Spleen (tissue), 7 donors: ENCODE measurements around the gene PLA2G4B.

Experiments
- POLR2A ChIP-seq, 3 donors: fragments of 450-650 bp; IDR thresholded peaks; one replicate each; pipeline ENCODE4 v1.5.1; 2017; ENCODE audit warnings: antibody characterized with exemption in 3 of 3, mild to moderate bottlenecking in 1 of 3
- POLR2AphosphoS5 ChIP-seq, 3 donors: sonication (generic); formaldehyde crosslinking; IDR thresholded peaks; one replicate each; pipeline ENCODE4 v1.5.1; 2017; ENCODE audit warnings: antibody characterized with exemption in 3 of 3
- TF ChIP-seq, protein P1 (sequence below), 11 experiments: fragments of 200-600 bp in 7 of 11; fragments of 450-650 bp in 4 of 11; sonication (generic) in 4 of 11; IDR thresholded peaks in 8 of 11; conservative IDR thresholded peaks in 3 of 11; 1 replicate in 7 of 11; 2 replicates in 4 of 11; pipeline versions ENCODE4 v1.4.0 to v1.8.0; 2016 to 2021; ENCODE audit warnings: antibody characterized with exemption in 11 of 11, inconsistent platforms in 4 of 11, mild to moderate bottlenecking in 1 of 11
- donor health status: DM: no; HTN: no; CAD: no; lungs with moderate emphysema.
- donor health status: DM: no; HTN: no; CAD: no.
- donor health status: DM: no; HTN: no; CAD: no.

DNA sequence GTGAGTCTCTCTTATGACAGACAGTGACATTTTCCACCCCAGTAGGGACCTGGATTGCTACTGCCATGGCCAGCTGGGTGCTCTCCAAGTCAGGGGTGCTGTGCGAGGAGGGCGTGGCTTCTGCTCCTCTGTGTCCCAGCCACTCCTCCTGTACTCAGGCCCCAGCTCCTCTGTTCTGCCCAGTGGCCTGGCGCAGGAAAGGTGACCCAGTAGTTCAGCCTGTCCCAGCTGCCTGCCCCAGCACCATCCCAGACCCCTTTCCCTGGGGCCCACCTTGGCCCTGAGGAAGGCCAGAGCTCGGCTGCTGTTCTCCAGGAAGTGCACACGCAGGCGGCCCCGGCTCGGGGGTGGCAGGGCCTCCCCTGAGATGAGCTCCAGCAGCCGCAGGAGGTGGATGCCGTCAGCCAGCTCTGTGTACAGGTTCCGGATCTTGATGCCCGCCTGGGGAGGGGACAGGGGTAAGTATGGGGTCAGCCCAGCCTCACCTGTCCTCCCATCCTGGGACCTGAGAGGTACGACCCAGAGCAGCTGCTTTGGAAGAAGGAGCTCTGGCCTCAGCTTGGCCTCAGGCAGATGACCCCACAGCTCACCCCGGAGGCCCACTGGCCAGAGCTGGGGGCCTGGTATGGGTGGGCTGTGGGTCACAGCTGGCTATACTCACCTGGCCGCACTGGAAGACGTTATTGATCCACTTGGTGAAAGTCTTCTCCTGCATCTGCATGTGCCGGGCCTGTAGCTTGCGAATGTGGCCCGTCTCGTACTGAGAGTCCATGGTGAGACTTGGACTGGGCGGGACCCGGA lies 54.2 kb downstream of the PLA2G4B start:
- TF ChIP-seq, protein P1, sequence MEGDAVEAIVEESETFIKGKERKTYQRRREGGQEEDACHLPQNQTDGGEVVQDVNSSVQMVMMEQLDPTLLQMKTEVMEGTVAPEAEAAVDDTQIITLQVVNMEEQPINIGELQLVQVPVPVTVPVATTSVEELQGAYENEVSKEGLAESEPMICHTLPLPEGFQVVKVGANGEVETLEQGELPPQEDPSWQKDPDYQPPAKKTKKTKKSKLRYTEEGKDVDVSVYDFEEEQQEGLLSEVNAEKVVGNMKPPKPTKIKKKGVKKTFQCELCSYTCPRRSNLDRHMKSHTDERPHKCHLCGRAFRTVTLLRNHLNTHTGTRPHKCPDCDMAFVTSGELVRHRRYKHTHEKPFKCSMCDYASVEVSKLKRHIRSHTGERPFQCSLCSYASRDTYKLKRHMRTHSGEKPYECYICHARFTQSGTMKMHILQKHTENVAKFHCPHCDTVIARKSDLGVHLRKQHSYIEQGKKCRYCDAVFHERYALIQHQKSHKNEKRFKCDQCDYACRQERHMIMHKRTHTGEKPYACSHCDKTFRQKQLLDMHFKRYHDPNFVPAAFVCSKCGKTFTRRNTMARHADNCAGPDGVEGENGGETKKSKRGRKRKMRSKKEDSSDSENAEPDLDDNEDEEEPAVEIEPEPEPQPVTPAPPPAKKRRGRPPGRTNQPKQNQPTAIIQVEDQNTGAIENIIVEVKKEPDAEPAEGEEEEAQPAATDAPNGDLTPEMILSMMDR (IDR thresholded peaks at IDR 0.05 in 8 of 11, conservative IDR thresholded peaks at IDR 0.05 in 3 of 11), result no peak
- no peak for TF ChIP-seq POLR2A (IDR thresholded peaks at IDR 0.05)
- peak in 2 of 3 donors; percentile 25 to 54 for TF ChIP-seq POLR2AphosphoS5 (IDR thresholded peaks at IDR 0.05)
